Tibial nerve (tissue), 3 donors: ENCODE results near the gene MZT2B.
"Not testable (repeated sequence)": the region's sequence is repeated elsewhere in the genome, so short reads cannot be mapped to it uniquely, and the experiment has no call there.

Source experiments
- POLR2A ChIP-seq, 2 donors: fragments of 450-650 bp; IDR thresholded peaks; one replicate each; pipeline ENCODE4 v1.6.1; 2017; ENCODE audit warnings: antibody characterized with exemption in 2 of 2, mild to moderate bottlenecking in 2 of 2, moderate library complexity in 2 of 2
- TF ChIP-seq, protein P1 (sequence below), 5 experiments: fragments of 200-600 bp in 3 of 5; fragments of 450-650 bp in 2 of 5; sonication (generic) in 3 of 5; IDR thresholded peaks; one replicate each; pipeline ENCODE4 v1.5.1; 2016 to 2019; ENCODE audit warnings: antibody characterized with exemption in 5 of 5, mild to moderate bottlenecking in 3 of 5, moderate library complexity in 2 of 5

DNA sequence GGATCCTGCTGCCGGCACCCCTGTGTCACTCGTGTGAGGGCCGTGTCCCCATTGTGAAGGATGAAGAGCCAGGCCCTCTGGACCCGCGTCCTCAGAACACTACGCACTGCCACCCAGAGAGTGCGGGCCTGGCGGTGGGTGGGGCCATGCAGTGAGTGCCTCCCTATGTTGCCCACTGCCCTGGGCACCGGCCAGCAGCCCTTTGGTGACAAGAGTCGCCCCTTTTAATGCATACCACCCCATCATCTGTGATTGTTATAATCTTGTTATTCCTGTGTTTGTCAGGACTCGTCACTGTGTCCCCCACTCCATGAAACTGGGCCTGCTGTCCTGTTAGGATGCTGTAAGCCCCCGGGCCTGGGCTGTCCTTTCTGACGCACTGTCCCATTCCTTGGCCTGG lies 43.7 kb upstream of the MZT2B start:
- TF ChIP-seq, protein P1, sequence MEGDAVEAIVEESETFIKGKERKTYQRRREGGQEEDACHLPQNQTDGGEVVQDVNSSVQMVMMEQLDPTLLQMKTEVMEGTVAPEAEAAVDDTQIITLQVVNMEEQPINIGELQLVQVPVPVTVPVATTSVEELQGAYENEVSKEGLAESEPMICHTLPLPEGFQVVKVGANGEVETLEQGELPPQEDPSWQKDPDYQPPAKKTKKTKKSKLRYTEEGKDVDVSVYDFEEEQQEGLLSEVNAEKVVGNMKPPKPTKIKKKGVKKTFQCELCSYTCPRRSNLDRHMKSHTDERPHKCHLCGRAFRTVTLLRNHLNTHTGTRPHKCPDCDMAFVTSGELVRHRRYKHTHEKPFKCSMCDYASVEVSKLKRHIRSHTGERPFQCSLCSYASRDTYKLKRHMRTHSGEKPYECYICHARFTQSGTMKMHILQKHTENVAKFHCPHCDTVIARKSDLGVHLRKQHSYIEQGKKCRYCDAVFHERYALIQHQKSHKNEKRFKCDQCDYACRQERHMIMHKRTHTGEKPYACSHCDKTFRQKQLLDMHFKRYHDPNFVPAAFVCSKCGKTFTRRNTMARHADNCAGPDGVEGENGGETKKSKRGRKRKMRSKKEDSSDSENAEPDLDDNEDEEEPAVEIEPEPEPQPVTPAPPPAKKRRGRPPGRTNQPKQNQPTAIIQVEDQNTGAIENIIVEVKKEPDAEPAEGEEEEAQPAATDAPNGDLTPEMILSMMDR (IDR thresholded peaks at IDR 0.05), result not testable (repeated sequence)
- not testable (repeated sequence) for TF ChIP-seq POLR2A (IDR thresholded peaks at IDR 0.05)
